Measurements from ENCODE around the gene UPP2. TPM values are rescaled to one million over a fixed set of nuclear protein-coding genes. Genes with fewer than 3 reads are reported as not detected.

UPP2 gene
- total and polyA plus RNA-seq, 9 of the 15 experiments (the other 6 are each of a cell fraction or from before 2014, with no cell fraction given): not detected

Other genes with a start within 250 kb of the UPP2 start
- 4.3 and 4.4 TPM in 2 replicates for gene ACVR1, start 225.5 kb upstream of the UPP2 start, total RNA-seq (2014; rRNA removed)
- 6.8 and 6.9 TPM in 2 replicates for gene ACVR1, start 225.5 kb upstream of the UPP2 start, total RNA-seq (2014; rRNA removed; fragmentation: Illumina TruSeq; extraction: Trizol)
- gene ACVR1, start 225.5 kb upstream of the UPP2 start, total RNA-seq (2015; rRNA removed; fragmentation: Illumina TruSeq; extraction: Trizol): 3.8 and 4.5 TPM in 2 replicates
- gene ACVR1, start 225.5 kb upstream of the UPP2 start, total RNA-seq (2021): 12.0 and 14.3 TPM in 2 replicates
- gene ACVR1, start 225.5 kb upstream of the UPP2 start, polyA plus RNA-seq (2011; rRNA removed): 11.4 and 14.2 TPM in 2 replicates
- 12.9 and 13.0 TPM in 2 replicates for gene ACVR1, start 225.5 kb upstream of the UPP2 start, polyA plus RNA-seq (2014; fragmentation: Illumina TruSeq; extraction: Trizol)
- 1 to 10 TPM; 4.7 to 7.9 TPM for gene ACVR1, start 225.5 kb upstream of the UPP2 start, polyA plus RNA-seq (2014; fragmentation: Nextera tagmentation; extraction: Ambion mirVana)
- 5.9 and 6.8 TPM in 2 replicates for gene ACVR1, start 225.5 kb upstream of the UPP2 start, polyA plus RNA-seq (2014; rRNA removed)

Measured in K562 (cell line).